Skin of body (tissue), 2 donors: ENCODE data around the gene CWC27. TPM values are rescaled to one million over a fixed set of nuclear protein-coding genes. Genes with fewer than 3 reads are reported as not detected.

Experiments used
- DNase-seq: peaks from one replicate; lab custom pipeline; 2025; lab: John Stamatoyannopoulos, UW
- total RNA-seq: library from RNA; depleted of rRNA; stranded (reverse); fragments of >200 nt; gene quantifications from one replicate; pipeline ENCODE4 v1.2.3, GENCODE V29; 2014

Gene CWC27
- total RNA-seq: 16.9 TPM

- DNase-seq: peak; percentile 97
Measured at GRCh38 chr5:64768358-64769312, at the start of gene CWC27, which contains the start of gene SREK1IP1. Gene CWC27 (plus strand): TSS chr5:64768930. CDS start chr5:64769147, 217 bp downstream. Gene SREK1IP1 (minus strand): TSS chr5:64768691. CDS start chr5:64768517, 174 bp downstream.

DNA sequence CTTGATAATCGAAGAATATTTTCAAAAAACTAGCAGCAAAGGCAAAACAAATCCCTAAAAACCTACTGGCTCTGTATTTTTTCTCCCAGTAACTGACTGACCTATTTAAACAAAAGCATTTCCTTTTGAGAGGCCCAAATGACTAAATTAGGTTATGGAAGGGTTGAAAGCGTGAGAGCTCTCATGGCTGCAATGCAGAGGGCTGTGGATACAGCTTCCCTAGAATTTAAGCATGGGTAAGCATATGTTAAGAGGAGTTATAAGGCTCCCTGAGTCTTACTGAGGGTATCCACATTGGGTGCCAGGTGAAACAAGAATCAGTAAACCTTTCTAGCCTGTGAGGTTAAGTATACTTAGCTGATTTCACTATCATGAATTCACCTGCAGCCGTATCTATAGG lies 46.1 kb upstream of the CWC27 start:
- DNase-seq: no peak

DNA sequence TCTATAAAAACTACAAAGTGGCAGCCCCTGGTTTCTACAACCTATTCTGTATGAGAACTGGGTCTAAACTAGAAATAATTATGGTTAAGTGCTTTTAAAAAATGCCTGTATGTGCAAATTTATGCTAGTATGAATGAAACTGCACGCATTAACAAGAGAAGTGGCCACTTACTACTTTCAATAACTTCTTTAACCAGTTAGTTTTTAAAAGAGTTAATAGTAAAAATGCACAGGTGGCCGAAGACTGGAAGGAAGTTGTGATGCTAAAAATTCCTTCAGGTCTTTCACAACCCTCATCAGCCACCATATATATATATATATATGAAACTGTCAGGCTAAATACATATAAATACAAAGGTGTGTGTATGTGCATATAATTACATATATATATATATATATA lies 41.6 kb upstream of the CWC27 start:
- no peak for DNase-seq

GRCh38 chr5:64742411-64742810 lies 26.3 kb upstream of the CWC27 start:
- no peak for DNase-seq

GRCh38 chr5:64742821-64743220 lies 25.9 kb upstream of the CWC27 start:
- no peak for DNase-seq

- no peak for DNase-seq
Measured at GRCh38 chr5:64744914-64745313, 23.8 kb upstream of the CWC27 start.

GRCh38 chr5:64746446-64746845 lies 22.3 kb upstream of the CWC27 start:
- no peak for DNase-seq

DNA sequence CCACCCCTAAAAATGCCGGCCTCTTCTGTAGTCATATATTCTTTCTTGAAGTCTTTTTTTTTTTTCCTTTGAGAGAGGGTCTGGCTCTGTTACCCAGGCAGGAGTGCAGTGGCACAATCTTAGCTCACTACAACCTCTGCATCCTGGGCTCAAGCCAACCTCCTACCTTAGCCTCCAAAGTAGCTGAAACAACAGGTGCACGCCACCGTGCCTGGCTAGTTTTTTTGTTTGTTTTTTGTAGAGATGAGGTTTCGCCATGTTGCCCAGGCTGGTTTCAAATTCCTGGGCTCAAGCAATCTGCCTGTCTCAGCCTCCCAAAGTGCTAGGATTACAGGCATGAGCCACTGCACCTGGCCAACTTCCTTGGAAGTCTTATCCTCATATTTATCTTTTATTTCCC lies 19.3 kb upstream of the CWC27 start:
- DNase-seq: no peak

DNA sequence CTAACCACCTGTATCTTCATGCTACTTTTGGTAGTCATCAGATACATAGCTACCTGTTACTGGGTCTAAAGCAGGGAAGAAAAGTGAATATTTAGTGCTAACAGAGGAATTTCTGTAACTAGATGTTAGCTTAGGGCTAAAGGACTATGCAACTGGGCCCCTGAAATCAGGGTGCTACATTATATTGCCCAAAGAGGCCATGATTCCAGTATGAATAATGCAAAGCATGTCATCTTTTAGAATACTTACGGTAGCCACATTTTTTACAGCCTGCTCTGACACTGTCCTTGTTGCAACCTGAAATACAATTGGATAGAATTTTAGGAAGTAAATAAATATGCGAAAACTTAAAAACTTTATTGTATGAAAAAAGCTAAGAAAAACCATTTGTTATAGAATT lies 14.7 kb upstream of the CWC27 start:
- no peak for DNase-seq

- DNase-seq: no peak
Measured at GRCh38 chr5:64758901-64759300, 9.8 kb upstream of the CWC27 start.

DNA sequence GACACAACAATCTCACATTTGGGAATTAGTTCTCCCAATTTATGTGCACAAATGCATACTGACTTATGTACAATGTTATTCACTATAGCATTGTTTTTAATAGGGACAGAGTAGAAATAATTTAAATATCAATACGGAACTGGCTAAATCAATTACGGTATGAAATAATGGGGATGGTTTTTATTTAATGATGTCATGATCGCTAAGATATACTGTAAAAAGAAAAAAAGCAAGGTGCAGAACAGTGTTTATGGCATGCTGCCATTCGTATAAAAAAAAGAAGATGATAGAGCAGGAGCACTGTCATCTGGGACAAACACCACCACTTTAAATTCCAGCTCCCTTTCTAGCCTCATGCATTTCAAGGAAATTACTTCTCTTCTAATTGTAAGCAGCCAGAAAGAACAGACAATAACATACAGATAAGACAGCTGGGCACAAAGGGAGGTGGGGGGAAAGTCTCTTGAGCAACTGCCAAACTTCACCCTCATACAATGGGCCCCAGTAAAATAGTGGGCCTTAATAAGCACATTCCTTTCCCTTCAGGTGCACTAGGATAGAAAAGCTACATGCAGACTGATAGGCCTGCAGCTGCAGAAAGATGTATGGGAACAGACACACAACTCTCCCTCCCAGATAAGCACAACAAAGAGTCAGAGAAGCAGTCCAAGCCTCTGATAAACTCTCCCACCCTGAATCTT lies 8.6 kb upstream of the CWC27 start:
- no peak for DNase-seq

- DNase-seq: no peak
Measured at GRCh38 chr5:64763948-64764503, 4.7 kb upstream of the CWC27 start.

DNA sequence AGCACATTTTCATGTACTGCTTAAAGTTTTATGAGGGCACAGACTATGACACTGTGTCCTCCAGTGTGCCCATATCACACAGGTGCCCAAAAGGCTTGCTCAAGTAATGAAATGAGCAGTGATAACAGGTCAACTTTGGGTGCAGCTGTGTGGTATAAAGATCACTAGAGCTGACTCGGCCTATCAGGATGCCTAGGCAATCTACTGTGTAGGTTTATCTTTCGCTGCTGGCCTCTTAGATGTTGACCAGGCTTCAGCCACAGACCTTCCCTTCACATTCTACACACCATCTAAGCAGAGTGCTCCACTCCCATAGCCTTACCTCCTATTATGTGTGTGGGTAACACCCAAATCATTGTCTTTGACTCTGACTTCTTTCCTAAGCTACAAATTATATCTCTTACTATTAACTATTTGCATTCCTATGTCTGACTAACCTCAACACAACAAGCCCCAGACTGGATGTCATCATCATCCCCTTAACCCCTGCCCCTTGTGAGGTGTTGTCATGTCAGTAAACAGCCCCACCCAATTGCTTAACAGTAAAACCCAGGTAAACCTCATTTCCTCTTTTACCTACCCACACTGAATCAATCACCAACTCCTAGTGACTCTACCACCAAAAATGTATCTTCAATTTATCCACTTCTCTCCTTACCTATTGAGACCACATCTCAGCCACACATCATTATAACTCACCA lies 2.8 kb upstream of the CWC27 start:
- no peak for DNase-seq

DNA sequence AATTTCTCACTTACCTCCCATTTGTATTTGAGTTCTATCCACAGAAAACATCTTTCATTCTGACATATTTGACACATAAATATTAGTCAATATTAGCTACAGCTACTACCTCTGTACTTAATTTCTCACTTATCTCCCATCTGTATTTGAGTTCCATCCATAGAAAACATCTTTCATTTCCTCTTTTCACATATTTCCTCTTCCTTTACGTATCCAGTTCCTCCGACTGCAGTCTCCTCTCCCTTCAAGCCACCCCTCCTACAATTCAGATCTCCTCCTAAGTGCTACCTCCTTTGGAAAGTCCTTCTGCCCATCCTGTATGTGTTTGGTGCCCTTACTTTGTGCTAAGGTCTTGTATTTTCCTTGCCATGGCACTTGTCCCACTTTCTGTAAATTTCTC lies 1.8 kb upstream of the CWC27 start:
- DNase-seq: no peak

- DNase-seq: peak; percentile 61
Measured at GRCh38 chr5:64767959-64768357, 772 bp upstream of the CWC27 start.

DNA sequence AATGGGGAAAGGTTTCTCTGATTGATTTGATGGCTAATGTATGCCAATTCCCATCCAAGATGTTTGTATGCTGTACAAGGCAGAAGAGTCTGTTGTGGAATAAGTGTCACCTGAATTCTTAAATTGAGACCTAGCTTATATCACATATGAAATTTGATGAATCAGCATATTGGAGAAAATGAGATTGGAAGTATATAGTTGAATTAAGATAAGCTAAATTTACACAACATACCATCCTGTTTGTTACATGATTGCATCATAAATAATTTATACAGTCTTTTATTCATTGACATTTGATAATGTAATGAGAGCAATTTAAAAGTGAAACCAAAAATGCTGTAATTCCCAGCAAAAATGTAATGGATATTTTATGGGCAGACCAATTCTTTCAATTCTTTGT lies 1.1 kb downstream of the CWC27 start:
- DNase-seq: no peak

DNA sequence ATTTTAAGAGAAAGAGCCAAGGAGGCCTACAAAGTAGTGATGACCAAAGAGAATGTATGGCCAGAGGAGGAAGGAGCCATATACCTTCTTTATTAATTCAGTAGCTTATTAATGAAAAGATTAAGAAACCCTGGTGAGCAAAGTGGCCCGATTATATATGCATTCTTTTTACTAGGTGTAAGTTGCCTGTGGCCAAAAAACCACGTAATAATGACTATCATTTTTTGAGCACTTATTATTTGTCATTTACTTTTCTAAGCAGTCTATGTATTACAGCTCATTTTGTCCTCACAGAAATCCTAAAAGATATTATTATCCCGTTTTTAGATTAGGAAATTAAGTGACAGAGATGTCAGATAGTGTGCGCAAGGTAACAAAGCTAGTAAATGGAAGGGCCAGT lies 3.0 kb downstream of the CWC27 start:
- no peak for DNase-seq

DNA sequence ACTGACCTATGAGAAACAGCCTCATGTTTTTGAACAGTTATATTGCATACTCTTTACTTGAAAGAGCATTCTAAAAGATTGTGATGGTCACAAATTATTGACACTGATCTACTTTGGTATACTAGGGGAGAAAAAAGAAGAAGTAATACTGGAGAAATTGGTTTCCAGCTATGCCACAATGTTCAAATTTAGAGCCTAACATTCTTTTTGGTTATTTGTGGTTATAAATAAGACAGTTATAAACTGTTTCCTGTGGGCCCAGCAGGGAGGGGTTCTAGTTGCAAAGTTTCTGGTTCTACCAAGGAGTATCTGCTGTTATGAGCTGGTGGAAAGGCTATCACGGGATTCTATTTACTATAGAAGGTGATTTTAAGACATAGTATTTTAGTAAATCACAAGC lies 4.8 kb downstream of the CWC27 start:
- no peak for DNase-seq

- DNase-seq: no peak
Measured at GRCh38 chr5:64775291-64775690, 6.6 kb downstream of the CWC27 start.

- peak; percentile 58 for DNase-seq
Measured at GRCh38 chr5:64784451-64785025, 15.8 kb downstream of the CWC27 start.

DNA sequence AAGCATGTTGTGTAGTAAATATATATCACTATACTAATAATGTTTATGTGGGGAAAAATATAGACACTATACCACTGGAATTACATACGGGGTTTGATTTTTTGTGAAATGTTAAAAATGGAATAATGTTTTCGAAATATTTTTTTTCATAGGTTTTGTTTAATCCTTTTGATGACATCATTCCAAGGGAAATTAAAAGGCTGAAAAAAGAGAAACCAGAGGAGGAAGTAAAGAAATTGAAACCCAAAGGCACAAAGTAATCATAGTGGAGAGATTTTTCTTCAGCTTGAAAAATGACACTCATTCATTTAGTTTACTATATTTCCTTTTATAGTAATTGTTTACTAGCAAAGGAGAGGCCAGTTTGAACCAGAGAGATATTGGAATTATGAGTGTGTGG lies 17.6 kb downstream of the CWC27 start:
- DNase-seq: no peak
